Activated CD4-positive, alpha-beta T cell treated with anti-CD3 and anti-CD28 coated beads, Interleukin-2, Interleukin-4, amounts not matched to agents 100 ng/mL and 50 ng/mL, durations not matched to agents 16 hours and 8 hours (primary cell): Measurements from ENCODE around the gene AIF1.

Experiments
- DNase-seq: peaks from one replicate; pipeline ENCODE4 v3.0.0-alpha.2; 2020; ENCODE audit warnings: low spot score

The AIF1 gene

GRCh38 chr6:31614684-31615578 is at the start of gene AIF1:
Gene AIF1 (plus strand): TSS chr6:31615234. CDS start chr6:31615330, 96 bp downstream.
- DNase-seq, result no peak

- DNase-seq, result no peak
Observed at GRCh38 chr6:31567531-31568370, 47.3 kb upstream of the AIF1 start.

GRCh38 chr6:31568537-31568961 is 46.5 kb upstream of the AIF1 start:
- DNase-seq, result peak; percentile 95

- DNase-seq, result no peak
Observed at GRCh38 chr6:31569861-31570536, 45.0 kb upstream of the AIF1 start.

GRCh38 chr6:31572041-31572911 is 42.8 kb upstream of the AIF1 start, which contains the start of gene LTA:
Gene LTA (plus strand): TSS chr6:31572289. CDS start chr6:31572743, 454 bp downstream.
- DNase-seq, result peak; percentile 86

- DNase-seq, result no peak
Observed at GRCh38 chr6:31573239-31574105, 41.6 kb upstream of the AIF1 start.

- DNase-seq, result peak; percentile 59
Observed at GRCh38 chr6:31574106-31575061, 40.6 kb upstream of the AIF1 start.

GRCh38 chr6:31575335-31575901 is 39.6 kb upstream of the AIF1 start, which contains the start of gene TNF:
Gene TNF (plus strand): TSS chr6:31575565. CDS start chr6:31575742, 177 bp downstream.
- DNase-seq, result peak; percentile 95

GRCh38 chr6:31575952-31576685 is 38.9 kb upstream of the AIF1 start:
- DNase-seq, result no peak

GRCh38 chr6:31576897-31577578 is 38.0 kb upstream of the AIF1 start:
- DNase-seq, result peak; percentile 79

- DNase-seq, result no peak
Observed at GRCh38 chr6:31577579-31577966, 37.5 kb upstream of the AIF1 start.

- no peak for DNase-seq
Observed at GRCh38 chr6:31578184-31579118, 36.6 kb upstream of the AIF1 start.

- DNase-seq, result no peak
Observed at GRCh38 chr6:31579119-31579505, 35.9 kb upstream of the AIF1 start.

GRCh38 chr6:31579546-31580437 is 35.2 kb upstream of the AIF1 start:
- DNase-seq, result peak; percentile 39

GRCh38 chr6:31580438-31580740 is 34.6 kb upstream of the AIF1 start:
- no peak for DNase-seq
